Progenitor cell of endocrine pancreas (in vitro differentiated cells): ENCODE data around the gene LRMDA. TPM values are rescaled to one million over a fixed set of nuclear protein-coding genes. Genes with fewer than 3 reads are reported as not detected.

Experiments used
- DNase-seq: peaks from one replicate; pipeline ENCODE4 v3.0.0; 2021; ENCODE audit warnings: low spot score; ENCODE audit not compliant: unreplicated experiment
- H3K27ac Mint-ChIP-seq: 2 replicates; pipeline ENCODE4 v1.8.0; 2021; ENCODE audit warnings: mild to moderate bottlenecking, moderate library complexity, mixed read lengths
- H3K27me3 Mint-ChIP-seq: 2 replicates; pipeline ENCODE4 v1.8.0; 2021; ENCODE audit warnings: mixed read lengths
- H3K36me3 Mint-ChIP-seq: 2 replicates; pipeline ENCODE4 v1.8.0; 2022; ENCODE audit warnings: mixed read lengths; ENCODE audit not compliant: insufficient read depth
- H3K4me1 Mint-ChIP-seq: 2 replicates; pipeline ENCODE4 v1.8.0; 2021; ENCODE audit warnings: low read depth, mixed read lengths
- H3K4me3 Mint-ChIP-seq: 2 replicates; pipeline ENCODE4 v1.8.0; 2021; ENCODE audit warnings: low read depth, mild to moderate bottlenecking, moderate library complexity, mixed read lengths
- H3K9me3 Mint-ChIP-seq: 2 replicates; pipeline ENCODE4 v1.8.0; 2021; ENCODE audit warnings: low read depth, mixed read lengths
- CTCF ChIP-seq: fragments of 200-600 bp; sonication (generic); IDR thresholded peaks from one replicate; pipeline ENCODE4 v1.5.0; 2021; ENCODE audit warnings: antibody characterized with exemption, mild to moderate bottlenecking; ENCODE audit not compliant: unreplicated experiment
- total RNA-seq: library from RNA; stranded (reverse); gene quantifications from 2 replicates; pipeline ENCODE4 v1.2.1, GENCODE V29; 2021

Gene LRMDA
- total RNA-seq, 1 donor from 2014 or later: 6.5 TPM

DNA sequence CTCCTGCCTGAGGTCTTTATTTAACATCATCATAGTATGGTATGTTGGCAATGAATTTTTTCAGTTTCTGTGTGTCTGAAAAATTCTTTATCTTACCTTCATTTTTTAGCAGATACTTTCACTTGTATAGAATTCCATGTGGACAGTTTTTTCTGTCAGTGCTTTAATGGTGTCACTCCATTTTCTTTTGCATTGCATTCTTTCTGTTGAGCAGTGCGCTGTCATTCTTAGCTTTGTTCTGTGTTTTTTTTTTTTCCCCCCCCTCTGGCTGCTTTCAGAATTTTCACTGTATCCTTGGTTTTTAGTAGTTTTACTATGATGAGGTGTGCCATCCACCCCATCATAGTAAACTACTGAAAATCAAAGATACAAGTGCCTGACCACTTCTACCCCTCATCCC lies 120.7 kb downstream of the LRMDA start:
- Mint-ChIP-seq H3K9me3 (peaks cover 22% of the 10 kb centered on the region), H3K27me3 (no peaks in the 10 kb centered on the region), H3K27ac (no peak overlapping the region), H3K4me1 (peaks cover 10% of the 10 kb centered on the region), H3K36me3 (peaks cover 7% of the 10 kb centered on the region), H3K4me3 (no peak overlapping the region)
- TF ChIP-seq CTCF: no peak
- no peak for DNase-seq

GRCh38 chr10:75553550-75553949 lies 122.1 kb downstream of the LRMDA start:
- no peak for TF ChIP-seq CTCF
- Mint-ChIP-seq H3K4me3 (no peak overlapping the region), H3K36me3 (peaks cover 7% of the 10 kb centered on the region), H3K9me3 (peaks cover 22% of the 10 kb centered on the region), H3K27me3 (no peaks in the 10 kb centered on the region), H3K4me1 (peaks cover 10% of the 10 kb centered on the region), H3K27ac (no peak overlapping the region)
- DNase-seq: no peak

DNA sequence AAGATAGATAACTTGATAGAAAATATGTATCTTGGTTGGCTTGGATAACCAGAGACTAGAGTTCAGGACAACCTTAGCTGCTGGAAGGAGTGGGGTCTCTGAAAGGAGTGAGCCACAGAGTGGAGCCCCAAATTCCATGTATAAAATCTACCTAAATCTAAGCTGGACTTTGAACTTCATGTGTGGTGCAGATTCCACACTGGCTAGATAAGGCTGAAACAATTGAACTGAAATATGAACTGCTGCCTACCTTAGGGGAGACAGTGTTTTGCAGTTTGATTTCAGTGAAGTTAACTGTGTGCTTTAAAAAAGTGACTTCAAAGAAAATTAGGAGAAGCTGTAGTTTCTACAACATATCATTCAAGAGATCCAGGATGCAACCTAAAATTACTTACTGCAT lies 123.9 kb downstream of the LRMDA start:
- DNase-seq: no peak
- TF ChIP-seq CTCF: no peak
- H3K27ac Mint-ChIP-seq: no peak overlapping the region
- H3K9me3 Mint-ChIP-seq: peaks cover 14% of the 10 kb centered on the region
- peaks cover 7% of the 10 kb centered on the region for H3K36me3 Mint-ChIP-seq
- H3K4me3 Mint-ChIP-seq: no peak overlapping the region
- peaks cover 10% of the 10 kb centered on the region for H3K4me1 Mint-ChIP-seq
- no peaks in the 10 kb centered on the region for H3K27me3 Mint-ChIP-seq

DNA sequence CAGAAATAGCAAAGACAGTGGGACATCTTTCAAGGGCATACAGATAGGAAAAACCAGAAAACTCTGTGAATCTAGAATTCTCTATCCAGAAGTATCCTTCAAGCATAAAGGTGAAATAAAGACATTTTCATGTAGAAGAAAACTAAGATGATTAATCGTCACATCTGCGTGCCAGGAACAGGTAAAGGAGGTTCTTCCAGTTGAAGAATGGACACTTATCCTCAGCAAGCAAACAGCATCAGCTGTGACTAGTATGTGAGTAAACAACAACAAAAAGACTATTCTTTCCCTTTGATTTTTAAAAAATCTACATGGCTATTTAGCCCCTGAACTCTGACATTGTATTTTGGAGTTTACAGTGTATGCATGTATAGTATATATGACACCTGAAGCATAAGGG lies 124.9 kb downstream of the LRMDA start:
- H3K4me1 Mint-ChIP-seq: peaks cover 10% of the 10 kb centered on the region
- no peak overlapping the region for H3K27ac Mint-ChIP-seq
- H3K27me3 Mint-ChIP-seq: no peaks in the 10 kb centered on the region
- peaks cover 7% of the 10 kb centered on the region for H3K36me3 Mint-ChIP-seq
- H3K9me3 Mint-ChIP-seq: peaks cover 9% of the 10 kb centered on the region
- no peak for DNase-seq
- no peak overlapping the region for H3K4me3 Mint-ChIP-seq
- no peak for TF ChIP-seq CTCF

DNA sequence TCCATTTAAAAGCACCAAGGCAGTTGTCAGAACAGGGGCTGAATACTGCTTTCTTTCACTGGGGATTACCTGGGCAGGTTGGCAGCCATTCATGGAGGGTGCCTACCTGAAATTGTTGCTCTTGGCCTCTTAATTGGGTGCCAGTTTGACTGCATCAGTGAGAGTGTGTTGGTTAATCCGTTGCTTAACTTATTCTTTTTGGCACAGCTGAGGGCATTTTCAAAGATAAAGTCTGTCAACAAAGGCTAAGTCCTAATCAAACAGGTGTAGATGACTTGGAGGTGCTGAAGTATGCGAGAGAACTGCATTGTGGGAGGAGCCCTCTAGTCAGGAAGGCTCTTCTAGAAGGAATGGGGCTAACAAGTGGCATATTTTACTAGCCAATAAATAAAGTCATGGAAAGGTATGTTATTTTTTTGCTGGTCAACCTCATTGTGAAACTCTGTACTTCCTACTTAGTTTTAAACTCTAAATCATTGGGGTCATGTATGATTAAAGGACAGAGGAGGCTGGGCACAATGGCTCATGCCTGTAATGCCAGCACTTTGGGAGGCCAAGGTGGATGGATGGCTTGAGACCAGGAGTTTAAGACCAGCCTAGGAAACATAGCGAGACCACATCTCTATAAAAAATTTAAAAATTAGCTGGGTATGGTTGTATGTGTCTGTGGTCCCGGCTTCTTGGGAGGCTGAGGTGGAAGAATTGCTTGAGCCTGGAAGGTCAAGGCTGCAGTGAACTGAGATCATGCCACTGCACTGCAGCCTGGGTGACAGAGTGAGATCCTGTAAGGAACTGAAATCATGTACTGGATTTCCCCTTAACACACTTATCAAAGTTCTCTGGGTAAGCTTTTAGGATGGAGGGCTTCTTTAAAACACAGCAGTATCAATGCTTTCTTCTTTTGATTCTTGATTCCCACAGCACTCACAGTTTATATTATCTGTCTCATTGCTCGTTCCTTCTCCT lies 134.1 kb downstream of the LRMDA start:
- no peak for DNase-seq
- no peaks in the 10 kb centered on the region for H3K27me3 Mint-ChIP-seq
- H3K9me3 Mint-ChIP-seq: peaks cover 27% of the 10 kb centered on the region
- H3K4me1 Mint-ChIP-seq: no peaks in the 10 kb centered on the region
- peaks cover 9% of the 10 kb centered on the region for H3K36me3 Mint-ChIP-seq
- no peak overlapping the region for H3K27ac Mint-ChIP-seq
- no peak for TF ChIP-seq CTCF
- no peak overlapping the region for H3K4me3 Mint-ChIP-seq
